Ovary (tissue), 10 donors: ENCODE results near the gene P2RX1. TPM values are rescaled to one million over a fixed set of nuclear protein-coding genes. Genes with fewer than 3 reads are reported as not detected.

Source experiments
- DNase-seq, 5 donors: peaks; one replicate each; pipeline ENCODE4 v3.0.0-alpha.2; 2019 to 2020
- H3K27ac ChIP-seq, 2 donors: fragments of 200-600 bp; one replicate each; pipeline versions ENCODE4 v1.5.1 to v1.8.0; 2019 to 2022
- H3K27me3 ChIP-seq: fragments of 200-600 bp; one replicate; pipeline ENCODE4 v1.8.0; 2022
- H3K36me3 ChIP-seq: fragments of 200-600 bp; sonication (generic); one replicate; pipeline ENCODE4 v1.5.1; 2019
- H3K4me1 ChIP-seq: one replicate; pipeline ENCODE4 v1.8.1; 2013; ENCODE audit warnings: mild to moderate bottlenecking, moderate library complexity; ENCODE audit not compliant: insufficient read depth
- H3K4me3 ChIP-seq: fragments of 200-600 bp; sonication (generic); one replicate; pipeline ENCODE4 v1.5.1; 2017
- H3K9me3 ChIP-seq, 2 donors: fragments of 200-600 bp in 1 of 2; sonication (generic) in 1 of 2; one replicate each; pipeline versions ENCODE4 v1.5.1 to v1.8.1; 2013 to 2019; ENCODE audit warnings: mild to moderate bottlenecking in 1 of 2, moderate library complexity in 1 of 2
- EP300 ChIP-seq: sonication (generic); formaldehyde crosslinking; IDR thresholded peaks from one replicate; pipeline ENCODE4 v1.6.1; 2017; ENCODE audit warnings: antibody characterized with exemption
- POLR2A ChIP-seq: fragments of 450-650 bp; IDR thresholded peaks from one replicate; pipeline ENCODE4 v1.6.1; 2017; ENCODE audit warnings: antibody characterized with exemption, mild to moderate bottlenecking, moderate library complexity
- WGBS, 3 donors: extraction: QIAGEN DNeasy Blood & Tissue Kit in 1 of 3; methylation state at CpG; one replicate each; pipeline versions ENCODE4 v1.1.5 to v1.1.7; 2013 to 2017; 5-methylcytosine and 5-hydroxymethylcytosine counted together
- intact Hi-C, 4 donors: fragments of 100-400 bp; cut with DNase I; formaldehyde crosslinking; loops; one replicate each; pipeline versions ENCODE4 v1.11.0 to v1.15.1; 2022 to 2023
- long read RNA-seq, 3 donors: library from polyadenylated mRNA in 2 of 3; unstranded in 2 of 3; transcript quantifications; one replicate each; pipeline ENCODE4 v2.0.0 and lab custom pipeline, GENCODE V29; 2021 to 2026
- polyA plus RNA-seq, 2 donors: library from polyadenylated mRNA; stranded (reverse); fragments of 200-250 nt in 1 of 2; fragments of 350-450 nt in 1 of 2; fragmentation: Illumina TruSeq in 1 of 2; extraction: RNeasy Lipid Tissue Mini Kit (QIAGEN cat#74804) in 1 of 2; gene quantifications; one replicate each; pipeline ENCODE4 v1.2.3, GENCODE V29; 2013 to 2014
- total RNA-seq, 7 donors: library from RNA; depleted of rRNA in 2 of 7; stranded (reverse); fragments of >200 nt in 2 of 7; fragmentation: NEBNext Ultra II Directional in 3 of 7; extraction: Animal tissue kit (Norgen Biotek cat#: 25700) in 3 of 7; gene quantifications; one replicate each; pipeline versions ENCODE4 v1.1.0 to v1.2.4, GENCODE V29; 2016 to 2023
- TF ChIP-seq, protein P1 (sequence below), 3 donors: fragments of 450-650 bp in 2 of 3; fragments of 200-600 bp in 1 of 3; IDR thresholded peaks; one replicate each; pipeline versions ENCODE4 v1.5.1 to v1.8.0; 2016 to 2022; ENCODE audit warnings: antibody characterized with exemption in 3 of 3, mild to moderate bottlenecking in 1 of 3
- donor health status: DM: no; HTN: no; CAD: no; lungs with moderate emphysema.
- donor health status: DM: no; HTN: no; CAD: no.
- donor health status: Bipolar disorder and iron deficiency.
- donor health status: DM: yes; HTN: yes; CAD: no.
- donor health status: DM: no; HTN: no; CAD: no.
- donor health status: DM: yes; HTN: yes; CAD: no.

The P2RX1 gene
- total RNA-seq: 1 to 10 TPM in 2 of 7 donors, under 1 TPM in 5; 0.24 to 3.0 (median 0.65) TPM
- polyA plus RNA-seq: 1 to 10 TPM; 3.2 to 4.6 TPM
- long read RNA-seq, donor 1, partial matches to known transcripts: 1 of 3 reads
- long read RNA-seq, donor 1, other reads (novel, unspliced or antisense): 2 of 3 reads
- long read RNA-seq, donor 2: 0 reads
- long read RNA-seq, donor 3: 0 reads

DNA sequence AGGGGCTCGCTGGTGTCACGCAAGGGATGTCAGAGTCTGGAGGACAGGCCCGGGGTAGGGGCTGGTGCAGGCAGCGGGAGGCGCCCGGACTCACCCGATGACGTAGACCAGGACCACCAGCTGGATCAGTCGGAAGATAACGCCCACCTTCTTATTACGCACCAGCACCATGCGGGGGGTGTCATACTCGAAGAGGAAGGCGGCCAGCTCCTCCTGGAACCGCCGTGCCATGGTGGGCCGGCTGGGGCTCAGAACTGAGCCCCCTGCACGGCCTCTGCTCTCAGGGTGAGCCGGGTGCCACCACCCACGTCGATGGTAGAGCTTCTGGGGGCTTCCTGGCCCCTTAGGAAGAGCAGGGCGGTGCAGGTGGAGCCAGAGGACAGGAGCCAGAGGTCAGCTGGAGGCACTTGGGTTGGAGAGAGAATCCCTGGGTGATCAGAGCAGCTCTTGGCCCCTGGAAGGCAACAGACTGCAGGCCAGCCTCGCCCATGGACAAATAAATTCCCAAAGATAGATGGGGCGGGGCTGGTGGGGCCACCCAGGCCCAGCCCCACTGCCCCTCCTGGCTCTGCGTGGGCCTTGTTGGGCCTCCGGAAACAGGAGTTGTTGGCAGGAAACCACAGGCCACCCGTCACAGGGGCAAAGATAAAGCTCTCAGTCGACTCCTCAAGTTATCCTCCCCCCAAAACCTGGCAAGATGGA is at the start of gene P2RX1:
Gene P2RX1 (minus strand): TSS at position 471 of the 702 bp plus-strand sequence. CDS start 240 bp downstream, at position 231.
- Histone ChIP-seq H3K4me1 (peaks cover 12% of the 10 kb centered on the region), H3K27ac (peak within 1 kb of the TSS; percentile 22 to 42), H3K4me3 (no peak within 1 kb of the TSS), H3K36me3 (no peaks in the 10 kb centered on the region), H3K9me3 (no peaks in the 10 kb centered on the region), H3K27me3 (no peaks in the 10 kb centered on the region)
- intact Hi-C loops: loop anchor here in 2 of 4 donors (10.0 kb wide), 2 partner anchors 51 to 89 kb away; no protein-coding TSS in a partner anchor
- TF ChIP-seq EP300: no peak
- TF ChIP-seq POLR2A: no peak
- TF ChIP-seq, protein P1, sequence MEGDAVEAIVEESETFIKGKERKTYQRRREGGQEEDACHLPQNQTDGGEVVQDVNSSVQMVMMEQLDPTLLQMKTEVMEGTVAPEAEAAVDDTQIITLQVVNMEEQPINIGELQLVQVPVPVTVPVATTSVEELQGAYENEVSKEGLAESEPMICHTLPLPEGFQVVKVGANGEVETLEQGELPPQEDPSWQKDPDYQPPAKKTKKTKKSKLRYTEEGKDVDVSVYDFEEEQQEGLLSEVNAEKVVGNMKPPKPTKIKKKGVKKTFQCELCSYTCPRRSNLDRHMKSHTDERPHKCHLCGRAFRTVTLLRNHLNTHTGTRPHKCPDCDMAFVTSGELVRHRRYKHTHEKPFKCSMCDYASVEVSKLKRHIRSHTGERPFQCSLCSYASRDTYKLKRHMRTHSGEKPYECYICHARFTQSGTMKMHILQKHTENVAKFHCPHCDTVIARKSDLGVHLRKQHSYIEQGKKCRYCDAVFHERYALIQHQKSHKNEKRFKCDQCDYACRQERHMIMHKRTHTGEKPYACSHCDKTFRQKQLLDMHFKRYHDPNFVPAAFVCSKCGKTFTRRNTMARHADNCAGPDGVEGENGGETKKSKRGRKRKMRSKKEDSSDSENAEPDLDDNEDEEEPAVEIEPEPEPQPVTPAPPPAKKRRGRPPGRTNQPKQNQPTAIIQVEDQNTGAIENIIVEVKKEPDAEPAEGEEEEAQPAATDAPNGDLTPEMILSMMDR (IDR thresholded peaks at IDR 0.05): no peak
- 71 to 78% (median 74%) methylated on average over 28 of the region's 28 CpGs for WGBS, 3 donors
- peak in 3 of 5 donors; percentile 45 to 57 (median 53) for DNase-seq

DNA sequence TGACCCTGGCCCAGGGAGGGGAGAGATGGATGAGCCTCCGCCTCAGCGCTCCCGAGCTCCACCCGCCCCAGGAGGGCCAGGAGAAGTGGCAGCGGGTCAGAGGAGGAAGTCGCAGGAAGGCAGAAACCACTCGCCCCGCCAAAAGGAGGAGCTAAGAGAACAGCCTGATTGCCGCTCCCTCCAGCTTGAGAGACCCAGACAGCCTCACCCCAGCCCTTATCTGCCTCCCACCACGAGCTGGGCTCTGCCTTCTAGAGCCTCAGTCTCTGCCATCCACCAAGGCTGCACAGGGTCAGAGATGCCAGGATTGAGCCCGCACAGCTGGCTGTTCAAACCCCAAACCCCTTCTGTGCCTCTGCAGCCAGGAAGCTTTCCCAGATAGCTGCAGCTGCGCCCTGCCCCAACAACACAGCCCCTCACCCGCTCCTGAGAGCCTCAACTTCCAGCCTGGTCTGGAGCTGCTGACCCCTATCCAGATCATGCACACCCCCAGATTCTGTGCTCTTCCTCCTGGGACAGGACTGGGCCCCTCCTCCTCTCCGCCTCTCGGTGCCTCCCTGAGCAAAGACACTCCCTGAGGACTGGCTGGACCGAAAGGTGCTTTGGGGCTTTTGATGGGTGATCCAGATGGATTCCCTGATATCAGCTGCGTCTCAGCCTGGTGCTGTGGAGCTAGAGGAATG is 49.0 kb upstream of the P2RX1 start:
- 18 to 26% (median 22%) methylated on average over 17 of the region's 17 CpGs for WGBS, 3 donors
- peak overlapping the region; percentile 29 for H3K4me3 ChIP-seq
- intact Hi-C loops: no loop called here
- TF ChIP-seq, protein P1 (IDR thresholded peaks at IDR 0.05): no peak
- TF ChIP-seq EP300 (no peak), POLR2A (no peak)
- no peaks in the 10 kb centered on the region for H3K27me3 ChIP-seq
- no peaks in the 10 kb centered on the region for H3K9me3 ChIP-seq
- H3K36me3 ChIP-seq: no peaks in the 10 kb centered on the region
- H3K4me1 ChIP-seq: no peaks in the 10 kb centered on the region
- no peak overlapping the region for H3K27ac ChIP-seq
- DNase-seq: no peak

DNA sequence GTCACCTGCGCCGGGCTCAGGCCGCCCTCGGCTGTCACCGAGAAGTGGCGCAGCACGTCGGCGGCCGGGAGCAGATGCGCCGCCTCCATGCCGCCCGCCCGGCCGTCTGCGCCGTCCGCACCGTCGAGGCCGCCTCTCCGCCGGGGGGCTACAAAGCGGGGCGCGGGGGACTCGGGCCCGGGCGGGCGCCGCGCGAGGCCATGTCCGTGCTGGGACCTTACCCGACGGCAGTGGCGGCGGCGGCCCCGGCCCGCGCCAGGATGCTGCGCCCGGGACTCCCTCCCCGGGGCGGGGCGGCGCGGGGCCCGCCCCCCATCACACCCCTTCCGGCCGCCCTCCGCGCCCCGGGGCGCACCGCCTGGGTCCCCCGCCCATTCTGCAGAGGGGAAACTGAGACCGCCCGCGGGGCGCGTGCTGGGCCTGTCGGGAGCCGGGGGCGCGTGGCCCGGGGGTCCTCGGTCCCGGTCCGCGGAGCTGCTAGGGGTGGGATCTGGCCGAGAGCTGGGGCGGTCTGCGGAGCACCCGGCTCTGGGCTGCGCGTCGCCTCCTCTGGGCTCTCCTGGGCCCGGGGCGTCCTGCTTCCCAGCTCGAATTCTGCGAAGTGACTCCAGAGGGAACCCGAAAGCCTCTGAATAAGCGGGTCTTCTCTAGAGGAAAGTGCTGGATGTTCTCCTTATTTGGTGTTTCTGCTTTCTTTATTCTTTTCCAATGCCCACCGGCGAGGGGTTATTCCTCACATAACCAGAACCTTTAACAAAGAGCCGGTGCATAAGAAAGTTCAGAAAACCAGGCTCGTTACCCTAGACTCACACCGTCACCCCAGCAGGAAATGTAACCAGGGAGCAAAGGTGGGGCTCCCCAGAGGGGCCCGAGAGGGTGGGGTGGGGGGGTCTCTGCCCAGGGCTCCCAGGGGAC is 48.2 kb upstream of the P2RX1 start, which contains the start of gene ATP2A3:
Gene ATP2A3 (minus strand): TSS at position 235 of the 915 bp plus-strand sequence. CDS start 146 bp downstream, at position 89.
- Histone ChIP-seq H3K36me3 (no peaks in the 10 kb centered on the region), H3K9me3 (no peaks in the 10 kb centered on the region), H3K27me3 (no peaks in the 10 kb centered on the region), H3K4me1 (no peaks in the 10 kb centered on the region), H3K27ac (peak within 1 kb of the TSS in 1 of 2 donors; percentile 30), H3K4me3 (peak within 1 kb of the TSS; percentile 29)
- intact Hi-C loops: no loop called here
- no peak for DNase-seq
- no peak for TF ChIP-seq POLR2A
- no peak for TF ChIP-seq EP300
- TF ChIP-seq, protein P1 (IDR thresholded peaks at IDR 0.05): no peak
- 0 to 2% (median 1%) methylated on average over 27 to 92 of the region's 92 CpGs for WGBS, 3 donors
